HG02973 (cell line): ENCODE measurements around the gene IFNL4.
"Not testable (repeated sequence)": the region's sequence is repeated elsewhere in the genome, so short reads cannot be mapped to it uniquely, and the experiment has no call there.

Source experiments
- ATAC-seq: cut with Tn5 transposase; IDR thresholded peaks from one replicate; pipeline ENCODE4 v1.9.1; 2021; ENCODE audit warnings: moderate library complexity; ENCODE audit not compliant: unreplicated experiment

IFNL4 gene

GRCh38 chr19:39261704-39262103 is 13.0 kb upstream of the IFNL4 start:
- ATAC-seq = no peak

GRCh38 chr19:39257227-39257626 is 8.6 kb upstream of the IFNL4 start:
- no peak for ATAC-seq

GRCh38 chr19:39254531-39255345 is 6.1 kb upstream of the IFNL4 start:
- ATAC-seq = no peak

GRCh38 chr19:39253374-39254149 is 4.9 kb upstream of the IFNL4 start:
- no peak for ATAC-seq

GRCh38 chr19:39252458-39252857 is 3.8 kb upstream of the IFNL4 start:
- no peak for ATAC-seq

- ATAC-seq = no peak
Measured at GRCh38 chr19:39251846-39252245, 3.2 kb upstream of the IFNL4 start.

GRCh38 chr19:39251081-39251480 is 2.4 kb upstream of the IFNL4 start:
- ATAC-seq = no peak

- ATAC-seq = no peak
Measured at GRCh38 chr19:39247701-39248664, 673 bp downstream of the IFNL4 start.

GRCh38 chr19:39246951-39247669 is 1.5 kb downstream of the IFNL4 start:
- no peak for ATAC-seq

GRCh38 chr19:39245166-39245565 is 3.5 kb downstream of the IFNL4 start:
- ATAC-seq = not testable (repeated sequence)

- ATAC-seq = not testable (repeated sequence)
Measured at GRCh38 chr19:39244410-39245100, 4.1 kb downstream of the IFNL4 start, which contains the start of gene IFNL3. IFNL3 (minus strand) TSS chr19:39245006; CDS start chr19:39244967, 39 bp downstream.

GRCh38 chr19:39243741-39244140 is 4.9 kb downstream of the IFNL4 start:
- ATAC-seq = not testable (repeated sequence)

- ATAC-seq = no peak
Measured at GRCh38 chr19:39240421-39240820, 8.2 kb downstream of the IFNL4 start.

- no peak for ATAC-seq
Measured at GRCh38 chr19:39238944-39239343, 9.7 kb downstream of the IFNL4 start.

GRCh38 chr19:39238209-39238608 is 10.4 kb downstream of the IFNL4 start:
- no peak for ATAC-seq

GRCh38 chr19:39237200-39238184 is 11.2 kb downstream of the IFNL4 start:
- no peak for ATAC-seq

GRCh38 chr19:39236527-39236926 is 12.1 kb downstream of the IFNL4 start:
- no peak for ATAC-seq

GRCh38 chr19:39232708-39233107 is 15.9 kb downstream of the IFNL4 start:
- ATAC-seq = no peak
